Hepatocyte (in vitro differentiated cells): Measurements from ENCODE around the gene TBC1D21. TPM values are rescaled to one million over a fixed set of nuclear protein-coding genes. Genes with fewer than 3 reads are reported as not detected.

ENCODE experiments used
- DNase-seq: peaks from one replicate; pipeline ENCODE4 v3.0.0-alpha.2; 2016; ENCODE audit warnings: low spot score
- H2AFZ ChIP-seq: fragments of 200-600 bp; sonication (generic); 2 replicates; pipeline ENCODE4 v1.6.0; 2016; ENCODE audit warnings: antibody characterized with exemption, mild to moderate bottlenecking
- H3K27ac ChIP-seq: fragments of 200-600 bp; sonication (generic); 2 replicates; pipeline ENCODE4 v1.5.1; 2016; ENCODE audit warnings: mild to moderate bottlenecking
- H3K27me3 ChIP-seq: fragments of 200-600 bp; sonication (generic); 2 replicates; pipeline ENCODE4 v1.6.1; 2016
- H3K36me3 ChIP-seq: fragments of 200-600 bp; sonication (generic); replicated peaks from 2 replicates; pipeline ENCODE4 v1.5.1; 2016; ENCODE audit warnings: low read depth; ENCODE audit not compliant: insufficient read depth
- H3K4me1 ChIP-seq: fragments of 200-600 bp; sonication (generic); 2 replicates; pipeline ENCODE4 v1.5.1; 2016; ENCODE audit warnings: mild to moderate bottlenecking, moderate library complexity; ENCODE audit not compliant: insufficient read depth
- H3K4me2 ChIP-seq: fragments of 200-600 bp; sonication (generic); 2 replicates; pipeline ENCODE4 v1.6.0; 2016
- H3K4me3 ChIP-seq: fragments of 200-600 bp; sonication (generic); 2 replicates; pipeline ENCODE4 v1.5.1; 2016; ENCODE audit warnings: mild to moderate bottlenecking
- H3K79me2 ChIP-seq: fragments of 200-600 bp; sonication (generic); 2 replicates; pipeline ENCODE4 v1.6.0; 2017; ENCODE audit warnings: mild to moderate bottlenecking
- H3K9me2 ChIP-seq: fragments of 200-600 bp; sonication (generic); replicated peaks from 2 replicates; pipeline ENCODE4 v1.6.0; 2017; ENCODE audit warnings: mild to moderate bottlenecking; ENCODE audit not compliant: insufficient read depth
- H3K9me3 ChIP-seq: fragments of 200-600 bp; sonication (generic); 2 replicates; pipeline ENCODE4 v1.5.1; 2016; ENCODE audit warnings: low read depth, mild to moderate bottlenecking
- H4K20me1 ChIP-seq: fragments of 200-600 bp; sonication (generic); 2 replicates; pipeline ENCODE4 v1.6.0; 2016; ENCODE audit warnings: mild to moderate bottlenecking; ENCODE audit not compliant: insufficient read depth, poor library complexity, severe bottlenecking
- EZH2 ChIP-seq: fragments of 200-600 bp; sonication (generic); IDR thresholded peaks from 2 replicates; pipeline ENCODE4 v1.6.1; 2016; ENCODE audit warnings: antibody characterized with exemption, mild to moderate bottlenecking, borderline replicate concordance
- EZH2phosphoT487 ChIP-seq: fragments of 200-600 bp; sonication (generic); IDR thresholded peaks from one replicate; pipeline ENCODE4 v1.6.1; 2018; ENCODE audit warnings: antibody characterized with exemption, mild to moderate bottlenecking, low read depth, moderate library complexity; ENCODE audit not compliant: unreplicated experiment, severe bottlenecking
- WGBS: methylation state at CpG from one replicate; pipeline ENCODE4 v1.1.6; 2016; ENCODE audit warnings: low lambda C conversion rate; ENCODE audit errors: missing lambda C conversion rate; 5-methylcytosine and 5-hydroxymethylcytosine counted together
- polyA plus RNA-seq: library from polyadenylated mRNA; unstranded; fragments of >200 nt; fragmentation: Nextera tagmentation; extraction: Ambion mirVana; gene quantifications from 2 replicates; pipeline ENCODE4 v1.2.1, GENCODE V29; 2016
- total RNA-seq: library from RNA; depleted of rRNA; stranded (reverse); fragments of >200 nt; gene quantifications from 2 replicates; pipeline ENCODE4 v1.2.3, GENCODE V29; 2014
- TF ChIP-seq, protein P1 (sequence below): fragments of 200-600 bp; sonication (generic); IDR thresholded peaks from 2 replicates; pipeline ENCODE4 v1.5.1; 2016; ENCODE audit warnings: antibody characterized with exemption, mild to moderate bottlenecking; ENCODE audit not compliant: poor library complexity

The TBC1D21 gene
- total and polyA plus RNA-seq, 2 experiments from 2014 or later: not detected

DNA sequence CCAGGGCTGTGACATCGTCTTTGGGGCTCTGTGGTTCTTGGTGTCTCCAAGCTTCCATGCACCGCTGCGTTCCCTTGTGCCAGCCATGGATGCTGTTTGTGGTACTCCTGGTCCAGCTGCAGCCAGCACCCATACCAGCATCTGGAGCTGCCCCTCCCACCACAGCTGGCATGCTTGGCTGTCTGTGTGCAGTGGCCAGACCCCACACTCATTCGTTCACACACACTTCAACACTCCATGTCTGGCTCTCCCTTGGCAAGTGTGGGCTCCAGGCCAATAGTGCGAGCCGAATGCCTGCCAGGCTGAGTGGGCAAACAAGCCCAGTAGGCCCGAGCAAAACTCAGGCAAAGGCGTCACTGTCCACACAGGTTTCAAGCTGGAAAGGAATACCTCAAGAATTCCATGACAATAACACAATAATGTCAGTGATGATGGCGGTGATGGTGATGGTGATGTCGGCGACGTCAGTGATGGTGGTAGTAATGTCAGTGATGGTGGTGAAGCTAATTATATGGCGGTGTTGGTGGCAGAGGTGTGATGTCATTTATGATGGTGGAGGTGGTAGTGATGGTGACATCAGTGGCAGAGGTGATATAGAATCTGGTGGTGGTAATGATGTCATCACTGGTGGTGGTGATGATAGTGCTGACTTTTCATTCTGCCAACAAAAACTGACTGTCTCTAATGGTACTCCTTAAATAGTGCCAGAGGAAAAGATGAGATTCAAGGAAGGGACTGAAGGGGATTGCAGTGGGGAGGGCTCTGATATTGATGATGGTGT, 19.3 kb downstream of the TBC1D21 start:
- Histone ChIP-seq H3K9me3 (no peaks in the 10 kb centered on the region), H3K4me2 (no peak overlapping the region), H3K4me1 (no peaks in the 10 kb centered on the region), H4K20me1 (no peaks in the 10 kb centered on the region), H3K27me3 (peaks cover 12% of the 10 kb centered on the region), H3K79me2 (no peaks in the 10 kb centered on the region), H3K27ac (no peak overlapping the region), H3K9me2 (no peaks in the 10 kb centered on the region), H3K4me3 (no peak overlapping the region), H3K36me3 (no peaks in the 10 kb centered on the region), H2AFZ (no peak overlapping the region)
- TF ChIP-seq EZH2 (no peak), EZH2phosphoT487 (no peak)
- TF ChIP-seq, protein P1, sequence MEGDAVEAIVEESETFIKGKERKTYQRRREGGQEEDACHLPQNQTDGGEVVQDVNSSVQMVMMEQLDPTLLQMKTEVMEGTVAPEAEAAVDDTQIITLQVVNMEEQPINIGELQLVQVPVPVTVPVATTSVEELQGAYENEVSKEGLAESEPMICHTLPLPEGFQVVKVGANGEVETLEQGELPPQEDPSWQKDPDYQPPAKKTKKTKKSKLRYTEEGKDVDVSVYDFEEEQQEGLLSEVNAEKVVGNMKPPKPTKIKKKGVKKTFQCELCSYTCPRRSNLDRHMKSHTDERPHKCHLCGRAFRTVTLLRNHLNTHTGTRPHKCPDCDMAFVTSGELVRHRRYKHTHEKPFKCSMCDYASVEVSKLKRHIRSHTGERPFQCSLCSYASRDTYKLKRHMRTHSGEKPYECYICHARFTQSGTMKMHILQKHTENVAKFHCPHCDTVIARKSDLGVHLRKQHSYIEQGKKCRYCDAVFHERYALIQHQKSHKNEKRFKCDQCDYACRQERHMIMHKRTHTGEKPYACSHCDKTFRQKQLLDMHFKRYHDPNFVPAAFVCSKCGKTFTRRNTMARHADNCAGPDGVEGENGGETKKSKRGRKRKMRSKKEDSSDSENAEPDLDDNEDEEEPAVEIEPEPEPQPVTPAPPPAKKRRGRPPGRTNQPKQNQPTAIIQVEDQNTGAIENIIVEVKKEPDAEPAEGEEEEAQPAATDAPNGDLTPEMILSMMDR: no peak
- no peak for DNase-seq
- WGBS: 86% methylated on average over 13 of the region's 13 CpGs

DNA sequence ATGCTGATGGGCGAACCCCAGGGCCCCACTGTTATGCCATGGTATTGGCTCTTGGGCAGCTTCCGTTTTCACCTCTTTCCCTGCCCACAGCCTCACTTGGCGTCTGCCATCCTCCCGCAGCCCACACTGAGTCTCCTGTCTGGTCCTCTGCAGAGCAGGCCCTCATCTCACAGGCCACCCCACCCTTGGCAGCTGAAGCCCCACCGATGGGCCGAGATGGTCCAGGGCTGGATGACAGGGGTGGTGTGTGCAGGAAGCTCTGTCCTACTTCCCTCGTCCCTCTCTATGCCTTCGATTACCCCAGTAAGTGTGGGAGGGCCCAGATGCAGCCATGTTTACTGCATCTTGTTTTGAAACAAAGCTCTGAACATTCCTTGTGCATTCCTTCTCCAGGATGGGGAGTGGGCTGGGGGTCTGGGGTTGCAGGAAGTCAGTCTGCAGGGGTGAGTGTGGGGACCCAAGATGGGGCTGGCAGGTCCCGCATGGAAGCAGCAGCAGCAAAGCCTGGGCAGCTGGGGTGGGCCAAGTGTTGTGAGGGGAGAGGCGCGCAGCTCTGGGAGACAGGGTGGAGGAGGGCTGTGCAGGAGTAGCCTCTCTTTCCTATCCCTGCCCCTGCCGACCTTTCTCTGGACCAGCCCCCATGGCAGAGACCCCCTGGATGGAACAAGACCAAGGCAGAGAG, 20.9 kb downstream of the TBC1D21 start:
- H3K36me3 ChIP-seq: no peaks in the 10 kb centered on the region
- H3K4me2 ChIP-seq: no peak overlapping the region
- H3K79me2 ChIP-seq: no peaks in the 10 kb centered on the region
- 87% methylated on average over 11 of the region's 12 CpGs for WGBS
- H3K4me3 ChIP-seq: no peak overlapping the region
- no peak for TF ChIP-seq EZH2
- no peak for TF ChIP-seq EZH2phosphoT487
- TF ChIP-seq, protein P1: no peak
- H3K9me2 ChIP-seq: no peaks in the 10 kb centered on the region
- H3K27ac ChIP-seq: no peak overlapping the region
- no peak for DNase-seq
- no peaks in the 10 kb centered on the region for H4K20me1 ChIP-seq
- H3K9me3 ChIP-seq: no peaks in the 10 kb centered on the region
- H2AFZ ChIP-seq: no peak overlapping the region
- peaks cover 12% of the 10 kb centered on the region for H3K27me3 ChIP-seq
- H3K4me1 ChIP-seq: no peaks in the 10 kb centered on the region

DNA sequence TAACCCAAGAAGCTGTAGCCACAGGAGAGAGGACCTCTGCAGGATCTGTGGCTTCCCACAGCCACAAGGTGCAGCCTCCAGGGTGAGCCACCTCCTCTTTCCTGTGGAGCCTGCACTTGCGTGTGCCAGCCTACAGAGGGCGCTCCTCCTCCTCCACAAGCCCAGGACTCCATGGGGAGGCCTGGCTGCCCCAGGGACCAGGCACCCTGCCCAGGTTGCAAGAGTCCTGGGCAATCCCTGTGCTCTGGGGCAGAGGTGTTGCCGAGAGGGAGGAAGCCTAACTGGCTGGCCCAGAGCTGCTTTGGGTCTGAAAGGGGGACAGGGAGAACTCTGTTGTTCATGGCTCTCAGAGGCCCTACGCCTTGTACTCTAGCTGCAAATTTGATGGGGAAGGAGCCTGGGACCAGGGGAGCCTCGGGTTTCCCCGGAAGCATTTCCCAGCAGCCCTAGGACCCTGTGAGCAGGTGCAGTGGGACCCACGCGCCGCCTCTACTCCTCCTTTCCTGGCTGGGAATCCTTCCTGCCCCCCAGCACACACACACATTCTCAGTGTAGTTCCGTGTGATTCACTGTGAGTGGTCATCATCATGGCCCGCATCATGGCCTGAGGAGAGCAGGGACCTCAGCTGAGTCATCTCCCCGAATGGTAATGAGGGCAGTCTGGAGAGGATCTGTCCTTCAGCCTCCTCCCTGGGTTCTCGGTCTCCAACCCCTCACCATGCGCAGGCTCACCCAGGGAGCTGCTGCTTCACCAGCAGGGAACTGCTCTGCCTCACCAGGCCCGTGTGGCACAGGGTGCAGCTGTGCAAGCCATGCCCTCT, 24.3 kb downstream of the TBC1D21 start:
- Histone ChIP-seq H2AFZ (no peak overlapping the region), H3K36me3 (no peaks in the 10 kb centered on the region), H3K9me3 (no peaks in the 10 kb centered on the region), H3K9me2 (no peaks in the 10 kb centered on the region), H3K27ac (no peak overlapping the region), H4K20me1 (no peaks in the 10 kb centered on the region), H3K4me1 (no peaks in the 10 kb centered on the region), H3K27me3 (no peaks in the 10 kb centered on the region), H3K4me2 (no peak overlapping the region), H3K79me2 (no peaks in the 10 kb centered on the region), H3K4me3 (no peak overlapping the region)
- no peak for TF ChIP-seq EZH2
- TF ChIP-seq, protein P1: peak; percentile 69
- WGBS: 78% methylated on average over 15 of the region's 15 CpGs
- peak; percentile 67 for DNase-seq
